ENCODE measurements around the gene NUDT5.

NUDT5 gene

GRCh38 chr10:12162927-12163326 is 32.8 kb downstream of the NUDT5 start:
- no peak for DNase-seq

- no peak for DNase-seq
These were observed 35.0 kb downstream of the NUDT5 start for GRCh38 chr10:12160664-12161063.

- DNase-seq, result no peak
These were observed 37.6 kb downstream of the NUDT5 start for GRCh38 chr10:12158111-12158510.

GRCh38 chr10:12156367-12157123 is 39.1 kb downstream of the NUDT5 start:
- DNase-seq, result no peak

- DNase-seq, result no peak
These were observed 41.2 kb downstream of the NUDT5 start for GRCh38 chr10:12154516-12154915.

GRCh38 chr10:12150163-12150562 is 45.5 kb downstream of the NUDT5 start:
- DNase-seq, result no peak

- DNase-seq, result no peak
These were observed 51.2 kb downstream of the NUDT5 start for GRCh38 chr10:12144538-12144937.

- DNase-seq, result no peak
These were observed 55.7 kb downstream of the NUDT5 start for GRCh38 chr10:12140038-12140437.

- DNase-seq, result no peak
These were observed 60.1 kb downstream of the NUDT5 start for GRCh38 chr10:12135631-12136030.

- DNase-seq, result no peak
These were observed 65.3 kb downstream of the NUDT5 start for GRCh38 chr10:12130237-12130872.

GRCh38 chr10:12129222-12130111 is 66.2 kb downstream of the NUDT5 start, which contains the start of gene SEC61A2:
Gene SEC61A2, plus strand, starts transcription at chr10:12129677. Its CDS starts 111 bp downstream, at chr10:12129788.
- DNase-seq, result peak; percentile 36 to 88

GRCh38 chr10:12121673-12122072 is 74.0 kb downstream of the NUDT5 start:
- DNase-seq, result no peak
